B cell (primary cell): ENCODE measurements around the gene ZNF735. TPM values are rescaled to one million over a fixed set of nuclear protein-coding genes. Genes with fewer than 3 reads are reported as not detected.
"Not testable (repeated sequence)": the region's sequence is repeated elsewhere in the genome, so short reads cannot be mapped to it uniquely, and the experiment has no call there.

Experiments
- ATAC-seq: fragments of 200-7000 bp; cut with Tn5 transposase; one replicate; pipeline ENCODE4 v1.10.0; 2021; ENCODE audit warnings: low read depth, mild to moderate bottlenecking, moderate number of reproducible peaks, moderate library complexity
- CTCF ChIA-PET: fragments of 350-600 bp; sonication (Branson Sonifier 250); formaldehyde crosslinking; loops from one replicate; lab custom pipeline; 2021; ENCODE audit warnings: antibody characterized with exemption, inconsistent platforms; lab: Charles Lee
- POLR2A ChIA-PET: fragments of 350-600 bp; sonication (Branson Sonifier 250); formaldehyde crosslinking; loops from one replicate; lab custom pipeline; 2021; ENCODE audit warnings: antibody characterized with exemption; lab: Charles Lee
- DNase-seq: peaks from one replicate; pipeline ENCODE4 v3.0.0; 2013
- H2AFZ ChIP-seq: 2 replicates; pipeline ENCODE4 v1.6.1; 2012; ENCODE audit warnings: mild to moderate bottlenecking, low read depth, low read length; ENCODE audit not compliant: insufficient read depth, poor library complexity, severe bottlenecking
- H3K27ac ChIP-seq, 2 donors: 1 replicate in 1 of 2; 2 replicates in 1 of 2; pipeline ENCODE4 v1.5.1; 2012 to 2013; ENCODE audit warnings: low read length in 2 of 2, mild to moderate bottlenecking in 2 of 2, moderate library complexity in 1 of 2
- H3K27me3 ChIP-seq, 4 experiments: fragments of 200-600 bp in 1 of 4; sonication (generic) in 1 of 4; replicated peaks in 1 of 4; 1 replicate in 2 of 4; 2 replicates in 2 of 4; pipeline versions ENCODE4 v1.6.1 to v1.7.0; 2013 to 2016; ENCODE audit warnings: low read length in 3 of 4, mild to moderate bottlenecking in 2 of 4, mixed read lengths in 1 of 4, moderate library complexity in 1 of 4; ENCODE audit not compliant: insufficient read depth in 4 of 4, control insufficient read depth in 3 of 4; ENCODE audit errors: control extremely low read depth in 1 of 4
- H3K36me3 ChIP-seq, 2 experiments: replicated peaks in 1 of 2; 1 replicate in 1 of 2; 2 replicates in 1 of 2; pipeline versions ENCODE4 v1.6.1 to v1.7.1; 2013; ENCODE audit warnings: low read length in 1 of 2; ENCODE audit not compliant: insufficient read depth in 2 of 2, control insufficient read depth in 1 of 2; ENCODE audit errors: control extremely low read depth in 1 of 2, extremely low read depth in 1 of 2
- H3K4me1 ChIP-seq, 2 donors: fragments of 200-600 bp in 1 of 2; sonication (generic) in 1 of 2; 1 replicate in 1 of 2; 2 replicates in 1 of 2; pipeline versions ENCODE4 v1.5.1 to v1.6.1; 2013 to 2017; ENCODE audit warnings: low read length in 2 of 2; ENCODE audit not compliant: control insufficient read depth in 2 of 2, insufficient read depth in 2 of 2
- H3K4me2 ChIP-seq: replicated peaks from 2 replicates; pipeline ENCODE3; 2012; ENCODE audit warnings: mild to moderate bottlenecking, low read depth, low read length; ENCODE audit not compliant: poor library complexity, severe bottlenecking
- H3K4me3 ChIP-seq, 5 experiments: fragments of 200-600 bp in 1 of 5; sonication (generic) in 1 of 5; 1 replicate in 3 of 5; 2 replicates in 2 of 5; pipeline versions ENCODE4 v1.5.1 to v1.7.0; 2011 to 2016; ENCODE audit warnings: low read length in 4 of 5, mild to moderate bottlenecking in 4 of 5, low read depth in 2 of 5, control low read depth in 1 of 5, moderate library complexity in 1 of 5; ENCODE audit not compliant: insufficient read depth in 1 of 5; ENCODE audit errors: control extremely low read depth in 1 of 5, extremely low read depth in 1 of 5
- H3K79me2 ChIP-seq: fragments of 200-600 bp; sonication (generic); one replicate; pipeline ENCODE4 v1.6.0; 2016; ENCODE audit warnings: low read length; ENCODE audit not compliant: control insufficient read depth, insufficient read depth
- H3K9ac ChIP-seq: fragments of 200-600 bp; sonication (generic); 2 replicates; pipeline ENCODE4 v1.6.1; 2017; ENCODE audit warnings: mild to moderate bottlenecking, low read length, moderate library complexity
- H3K9me3 ChIP-seq, 3 donors: one replicate each; pipeline versions ENCODE4 v1.6.1 to v1.7.1; 2013; ENCODE audit warnings: low read length in 2 of 3; ENCODE audit not compliant: control insufficient read depth in 2 of 3, insufficient read depth in 1 of 3; ENCODE audit errors: control extremely low read depth in 1 of 3
- H4K20me1 ChIP-seq: 2 replicates; pipeline ENCODE4 v1.6.0; 2012; ENCODE audit warnings: mild to moderate bottlenecking, low read length; ENCODE audit not compliant: insufficient read depth, control insufficient read depth, poor library complexity, severe bottlenecking
- H3K27ac Mint-ChIP-seq: one replicate; pipeline ENCODE4 v1.8.0; 2021; ENCODE audit warnings: mixed read lengths
- H3K27me3 Mint-ChIP-seq: one replicate; pipeline ENCODE4 v1.8.0; 2021; ENCODE audit warnings: mixed read lengths
- H3K4me1 Mint-ChIP-seq: one replicate; pipeline ENCODE4 v1.8.0; 2021; ENCODE audit warnings: mixed read lengths
- H3K4me3 Mint-ChIP-seq: one replicate; pipeline ENCODE4 v1.8.0; 2021; ENCODE audit warnings: mixed read lengths
- H3K9me3 Mint-ChIP-seq: one replicate; pipeline ENCODE4 v1.8.0; 2022; ENCODE audit warnings: mixed read lengths; ENCODE audit not compliant: insufficient read depth
- EZH2 ChIP-seq: IDR thresholded peaks from 2 replicates; pipeline ENCODE4 v1.6.1; 2012; ENCODE audit warnings: borderline replicate concordance, low read depth, mild to moderate bottlenecking, moderate library complexity, low read length; ENCODE audit not compliant: insufficient read depth, poor library complexity, severe bottlenecking
- WGBS: methylation state at CpG from one replicate; pipeline ENCODE4 v1.1.5; 2013; ENCODE audit warnings: missing lambda C conversion rate; ENCODE audit not compliant: insufficient coverage; 5-methylcytosine and 5-hydroxymethylcytosine counted together
- intact Hi-C: fragments of 100-400 bp; cut with micrococcal nuclease; formaldehyde crosslinking; loops from one replicate; pipeline ENCODE4 v1.10.0; 2022
- polyA minus RNA-seq: library from RNA; depleted of rRNA, polyadenylated mRNA; stranded (reverse); fragments of >200 nt; gene quantifications from 2 replicates; pipeline ENCODE4 v1.2.3, GENCODE V29; 2012
- polyA plus RNA-seq: library from polyadenylated mRNA; depleted of rRNA; stranded (reverse); fragments of >200 nt; gene quantifications from 2 replicates; pipeline ENCODE4 v1.2.3, GENCODE V29; 2012
- total RNA-seq, 2 donors: library from RNA; stranded (reverse); fragments of 120-200 nt in 1 of 2; gene quantifications; 1 replicate in 1 of 2; 2 replicates in 1 of 2; pipeline versions ENCODE4 v1.2.3 to v1.2.4, GENCODE V29; 2013 to 2022
- TF ChIP-seq, protein P1 (sequence below): fragments of 200-600 bp; IDR thresholded peaks from one replicate; pipeline ENCODE4 v1.8.0; 2022; ENCODE audit warnings: antibody characterized with exemption, mild to moderate bottlenecking

ZNF735 gene
- total RNA-seq (not detected in 2 replicates), polyA plus RNA-seq (not detected in 2 replicates), polyA minus RNA-seq (not detected in 2 replicates)
- total RNA-seq (2013), result not detected

DNA sequence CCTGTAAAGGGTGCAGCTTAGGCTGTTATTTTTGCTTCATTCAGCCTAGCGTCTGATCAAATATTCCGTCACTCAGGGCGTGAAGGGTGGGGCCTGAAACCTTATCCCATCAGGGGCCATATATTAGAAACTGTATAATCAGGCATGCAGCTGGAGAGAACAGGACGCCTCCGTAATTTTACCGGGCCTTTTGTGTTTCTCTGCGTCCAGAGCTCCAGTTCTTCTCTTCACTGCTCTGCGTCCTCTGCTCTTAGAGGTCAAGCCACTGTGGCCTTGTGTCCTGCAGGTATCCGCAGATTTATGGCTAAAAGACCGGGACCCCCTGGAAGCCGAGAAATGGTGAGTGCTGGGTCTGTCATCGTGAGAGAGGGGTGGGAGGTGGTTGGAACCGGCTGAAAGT, at the start of gene ZNF735:
ZNF735 (plus strand) TSS at position 301 of the 400 bp plus-strand sequence; CDS start at position 301, 0 bp downstream.
- Histone ChIP-seq H3K27me3 (no peaks in the 10 kb centered on the region), H2AFZ (no peak within 1 kb of the TSS), H3K27ac (no peak within 1 kb of the TSS), H3K9me3 (peaks cover 0 to 49% (median 0%) of the 10 kb centered on the region in 3 donors), H3K36me3 (no peaks in the 10 kb centered on the region), H3K9ac (no peak within 1 kb of the TSS), H3K4me3 (no peak within 1 kb of the TSS), H3K4me1 (no peaks in the 10 kb centered on the region), H4K20me1 (no peaks in the 10 kb centered on the region), H3K79me2 (no peaks in the 10 kb centered on the region), H3K4me2 (no peak within 1 kb of the TSS)
- Mint-ChIP-seq H3K27me3 (no peaks in the 10 kb centered on the region), H3K9me3 (peaks cover 3% of the 10 kb centered on the region), H3K4me3 (no peak within 1 kb of the TSS), H3K27ac (no peak within 1 kb of the TSS), H3K4me1 (no peaks in the 10 kb centered on the region)
- intact Hi-C loops, result no loop called here
- no peak for ATAC-seq
- POLR2A ChIA-PET, result no interaction called here
- DNase-seq, result no peak
- no peak for TF ChIP-seq EZH2
- TF ChIP-seq, protein P1, sequence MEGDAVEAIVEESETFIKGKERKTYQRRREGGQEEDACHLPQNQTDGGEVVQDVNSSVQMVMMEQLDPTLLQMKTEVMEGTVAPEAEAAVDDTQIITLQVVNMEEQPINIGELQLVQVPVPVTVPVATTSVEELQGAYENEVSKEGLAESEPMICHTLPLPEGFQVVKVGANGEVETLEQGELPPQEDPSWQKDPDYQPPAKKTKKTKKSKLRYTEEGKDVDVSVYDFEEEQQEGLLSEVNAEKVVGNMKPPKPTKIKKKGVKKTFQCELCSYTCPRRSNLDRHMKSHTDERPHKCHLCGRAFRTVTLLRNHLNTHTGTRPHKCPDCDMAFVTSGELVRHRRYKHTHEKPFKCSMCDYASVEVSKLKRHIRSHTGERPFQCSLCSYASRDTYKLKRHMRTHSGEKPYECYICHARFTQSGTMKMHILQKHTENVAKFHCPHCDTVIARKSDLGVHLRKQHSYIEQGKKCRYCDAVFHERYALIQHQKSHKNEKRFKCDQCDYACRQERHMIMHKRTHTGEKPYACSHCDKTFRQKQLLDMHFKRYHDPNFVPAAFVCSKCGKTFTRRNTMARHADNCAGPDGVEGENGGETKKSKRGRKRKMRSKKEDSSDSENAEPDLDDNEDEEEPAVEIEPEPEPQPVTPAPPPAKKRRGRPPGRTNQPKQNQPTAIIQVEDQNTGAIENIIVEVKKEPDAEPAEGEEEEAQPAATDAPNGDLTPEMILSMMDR, result no peak
- CTCF ChIA-PET, result no interaction called here
- WGBS, result 86% methylated on average over 8 of the region's 13 CpGs

DNA sequence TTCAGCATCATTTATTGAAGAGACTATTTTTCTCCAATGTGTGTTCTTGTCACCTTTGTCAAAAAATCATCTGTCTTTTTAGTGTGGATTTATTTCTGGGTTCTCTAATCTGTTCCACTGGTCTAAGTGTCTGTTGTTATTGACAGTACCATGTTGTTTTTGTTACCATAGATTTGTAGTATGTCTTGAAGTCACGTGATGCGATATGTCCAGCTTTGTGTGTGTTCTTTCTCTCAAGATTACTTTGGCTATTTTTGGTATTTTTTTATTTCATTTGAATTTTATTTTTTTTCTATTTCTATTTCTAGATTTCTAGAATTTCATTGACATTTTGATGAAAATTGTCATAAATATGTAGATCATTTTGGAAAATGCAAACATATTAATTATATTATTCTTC, 36.0 kb upstream of the ZNF735 start:
- H2AFZ ChIP-seq, H3K9ac ChIP-seq, H3K36me3 ChIP-seq, CTCF ChIA-PET, H3K79me2 ChIP-seq, POLR2A ChIA-PET, DNase-seq, H3K27me3 ChIP-seq, H3K27ac Mint-ChIP-seq, H3K4me2 ChIP-seq, intact Hi-C loops, H3K4me1 ChIP-seq, H3K4me1 Mint-ChIP-seq, H3K4me3 ChIP-seq, H3K27ac ChIP-seq, H3K4me3 Mint-ChIP-seq, H3K27me3 Mint-ChIP-seq, H4K20me1 ChIP-seq, ATAC-seq: not testable (repeated sequence)
- WGBS, result no CpG with 5 or more reads among the region's 2 CpGs
- H3K9me3 ChIP-seq, result peaks cover 0 to 22% (median 0%) of the 10 kb centered on the region in 3 donors
- H3K9me3 Mint-ChIP-seq, result peaks cover 12% of the 10 kb centered on the region
